ENCODE results near the gene SHLD2.
"Not testable (repeated sequence)": the region's sequence is repeated elsewhere in the genome, so short reads cannot be mapped to it uniquely, and the experiment has no call there.

The SHLD2 gene

DNA sequence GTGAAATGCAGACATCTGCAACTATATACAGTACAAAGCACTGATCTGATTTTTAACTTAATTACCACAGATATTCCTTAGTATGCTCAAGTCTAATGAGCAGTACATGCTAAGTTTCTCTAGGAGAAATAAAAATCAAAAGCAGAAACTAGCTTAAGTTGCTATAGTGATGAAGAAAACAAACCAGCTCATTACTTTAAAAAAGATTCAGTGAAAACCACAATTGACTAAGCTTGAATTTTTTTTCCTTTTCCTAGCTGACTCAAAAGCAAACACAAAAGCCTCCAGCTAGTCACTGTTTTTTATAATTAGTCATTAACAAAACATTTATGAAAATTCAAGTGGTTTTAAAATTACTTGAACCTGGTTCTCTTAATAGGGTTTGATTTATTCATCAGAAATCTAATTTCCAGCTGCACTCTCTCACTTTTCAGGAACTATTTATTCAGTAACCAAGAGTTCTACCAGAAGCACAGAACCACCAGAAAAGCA is 10.7 kb upstream of the SHLD2 start:
- DNase-seq: not testable (repeated sequence)

DNA sequence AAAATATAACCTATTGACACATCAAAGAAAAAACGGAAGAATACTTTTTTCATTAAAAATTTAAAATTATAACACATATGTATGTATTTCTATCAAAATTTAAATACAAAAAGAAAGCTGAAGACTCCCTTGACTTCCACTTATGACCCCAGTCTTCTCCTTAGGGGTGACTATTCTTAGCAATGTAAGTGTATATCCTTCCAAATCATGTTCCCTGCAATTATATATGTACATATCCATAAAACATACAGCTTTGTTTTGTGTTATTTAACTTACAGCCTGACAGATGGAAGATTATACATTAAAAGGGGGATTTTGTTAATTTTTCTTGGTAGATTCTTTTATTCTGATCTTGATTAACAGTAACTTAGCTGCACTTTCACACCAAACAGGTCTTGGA is 9.5 kb upstream of the SHLD2 start:
- DNase-seq: no peak

DNA sequence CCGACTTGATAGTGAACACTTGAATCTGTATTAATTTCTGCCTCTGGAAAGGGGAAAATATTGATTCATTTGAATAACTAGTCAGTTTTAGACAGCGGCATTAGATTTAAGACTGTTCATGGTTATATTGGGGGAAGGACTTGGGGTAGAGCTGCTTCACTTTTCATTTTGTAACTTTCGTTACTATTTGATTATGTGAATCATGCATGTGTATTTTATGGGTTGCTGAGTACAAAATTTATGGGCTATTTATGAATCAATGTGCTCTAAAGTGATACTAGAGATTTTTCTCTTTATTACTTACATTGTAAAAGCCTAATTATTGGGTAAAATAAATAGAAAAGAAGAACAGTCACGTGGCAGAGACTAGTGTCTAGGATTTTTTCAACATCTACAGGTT is 5.3 kb upstream of the SHLD2 start:
- DNase-seq: no peak

DNA sequence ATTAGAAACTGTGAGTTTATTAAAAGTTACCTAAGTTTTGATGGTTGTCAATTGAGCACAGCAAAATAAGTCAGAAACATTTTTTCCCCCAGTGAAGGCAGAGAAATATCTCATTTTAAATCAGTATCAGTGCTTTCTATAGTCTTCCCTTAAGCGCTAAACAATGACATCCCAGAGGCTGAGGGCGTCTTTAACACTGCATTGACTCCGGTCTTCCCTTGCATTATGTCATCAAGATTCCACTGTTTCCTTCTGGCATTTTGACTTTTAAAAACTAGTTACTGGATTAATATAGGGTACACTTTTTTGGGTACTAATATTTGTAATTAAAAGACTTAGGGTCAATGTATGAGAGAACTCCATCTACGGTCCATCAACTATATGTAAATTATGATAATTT is 4.2 kb upstream of the SHLD2 start:
- no peak for DNase-seq

DNA sequence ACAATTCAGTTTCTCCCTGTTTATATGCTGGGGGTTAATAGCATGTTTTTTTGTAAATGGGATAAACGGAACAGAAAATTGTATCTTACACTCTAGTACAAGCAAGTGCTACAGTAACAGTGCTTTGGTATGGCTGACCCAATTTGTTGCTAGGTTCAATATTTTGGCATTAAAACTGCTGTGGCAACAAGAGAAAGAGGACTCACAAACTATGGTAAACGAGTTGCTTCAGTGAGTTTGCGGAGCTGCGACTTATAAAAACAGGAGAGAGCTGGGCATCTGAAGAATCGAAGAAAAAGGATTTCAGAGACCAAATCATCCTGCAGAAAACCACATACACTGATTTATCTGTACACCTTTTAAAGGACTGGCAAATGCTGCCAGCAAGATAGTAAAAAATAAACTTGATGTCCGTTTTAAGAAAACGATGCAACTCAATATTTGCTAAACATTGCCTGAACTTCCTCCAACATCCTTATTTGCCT is 2.6 kb upstream of the SHLD2 start:
- DNase-seq: no peak

DNA sequence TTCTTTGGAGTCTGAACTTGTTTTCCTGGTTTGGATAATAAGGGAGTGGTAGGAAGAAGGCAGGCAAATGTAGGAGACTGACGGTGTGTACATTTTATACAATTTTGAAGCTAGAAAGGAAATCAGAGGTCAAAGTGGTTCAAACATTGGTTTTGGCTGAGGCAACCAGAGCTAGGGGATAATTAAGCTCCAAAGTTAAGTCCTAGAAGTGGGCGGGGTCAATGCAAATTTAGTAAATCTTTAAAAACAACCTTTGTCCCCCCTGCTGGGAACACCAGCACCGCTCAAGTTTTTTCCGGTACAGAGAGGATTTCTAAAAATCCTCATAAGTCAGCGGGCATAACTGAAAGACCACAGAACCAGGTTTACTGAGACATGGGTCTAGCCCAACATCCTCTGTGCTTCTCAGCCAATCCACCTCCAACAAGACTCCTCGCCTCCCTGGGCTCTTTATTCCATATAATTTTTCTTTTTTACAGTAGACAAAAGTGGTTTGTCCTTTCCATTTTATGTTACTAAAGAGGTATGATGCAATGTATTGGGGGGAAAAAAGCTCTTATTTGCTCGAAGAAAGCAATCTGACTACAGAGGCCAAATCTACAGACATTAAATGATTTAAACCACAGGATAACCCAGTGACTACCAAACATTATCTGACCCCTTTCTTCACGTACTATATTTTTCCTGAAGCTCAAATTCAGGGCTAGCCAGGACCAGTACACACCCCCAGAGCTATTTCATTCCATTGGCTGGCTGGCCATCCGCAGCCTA is 2.0 kb upstream of the SHLD2 start:
- DNase-seq: peak in 4 of 56 donors; percentile 1 to 19 (median 10)

DNA sequence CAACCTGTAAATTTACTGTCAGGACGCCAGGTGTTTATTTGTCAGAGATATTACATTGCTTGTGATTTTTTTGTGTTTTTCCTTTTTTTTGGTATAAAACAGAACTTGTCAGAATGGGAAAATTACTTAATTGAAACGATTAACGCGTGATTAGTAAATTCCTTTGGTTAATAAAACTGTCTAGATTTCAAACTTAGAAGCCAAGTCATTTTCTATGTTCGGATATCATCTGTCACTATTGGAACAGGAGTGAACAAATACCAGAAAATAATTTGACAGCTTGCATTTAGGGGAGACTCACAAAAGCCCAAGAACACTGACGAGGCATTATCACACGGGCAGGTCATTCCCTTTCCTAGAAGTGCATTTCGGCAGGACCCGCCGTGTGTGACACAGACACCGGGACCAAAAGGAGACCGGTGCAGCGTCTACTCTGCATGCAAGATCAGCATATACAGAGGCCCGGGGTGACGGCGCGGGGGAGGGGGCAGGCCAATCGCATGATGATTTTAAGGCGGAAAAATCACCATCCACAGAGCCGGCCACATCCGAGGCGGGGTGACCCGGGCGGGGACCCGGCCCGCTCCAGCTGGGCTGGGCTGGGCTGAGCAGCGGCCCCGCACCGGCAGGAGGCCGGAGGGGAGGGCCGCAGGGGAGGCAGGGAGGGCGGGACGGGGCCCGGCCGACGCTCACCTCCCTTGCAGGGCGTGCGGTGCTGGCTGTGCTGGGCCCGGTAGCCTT is 1.2 kb upstream of the SHLD2 start:
- DNase-seq: peak in 39 of 56 donors; percentile 6 to 67 (median 30)

DNA sequence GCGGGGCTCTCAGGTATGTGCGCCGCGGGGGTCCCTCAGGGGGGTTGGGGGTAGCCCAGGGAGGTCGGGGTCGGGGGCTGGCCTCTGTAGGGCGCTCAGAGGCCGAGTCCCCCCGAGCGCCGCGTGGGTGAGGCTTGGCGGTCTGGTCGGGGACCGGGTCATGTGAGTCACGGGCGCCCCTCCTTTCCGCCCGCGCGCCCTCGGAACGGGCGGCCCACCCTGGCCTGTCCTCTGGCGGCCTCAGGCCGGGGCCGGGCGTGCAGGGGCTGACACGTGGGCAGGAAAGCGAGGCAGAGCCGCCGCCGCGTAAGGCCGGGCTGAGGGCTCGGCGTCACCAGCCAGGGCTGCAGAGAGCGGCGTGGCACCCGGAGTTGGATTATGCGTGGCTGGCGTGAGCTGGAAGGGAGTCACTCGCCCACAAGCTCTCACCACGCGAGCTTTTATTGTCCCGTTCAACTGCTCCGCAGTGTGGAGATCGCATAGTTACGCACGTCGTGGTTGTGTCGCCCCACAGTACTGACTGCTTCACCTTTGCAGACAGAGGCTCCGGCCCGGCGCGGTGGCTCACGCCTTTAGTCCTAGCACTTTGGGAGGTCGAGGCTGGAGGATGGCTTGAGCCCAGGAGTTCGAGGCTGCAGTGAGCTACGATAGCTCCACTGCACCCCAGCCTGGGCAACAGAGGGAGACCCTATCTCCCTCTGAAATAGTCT is 385 bp downstream of the SHLD2 start:
- DNase-seq: peak in 46 of 56 donors; percentile 27 to 90 (median 74)

DNA sequence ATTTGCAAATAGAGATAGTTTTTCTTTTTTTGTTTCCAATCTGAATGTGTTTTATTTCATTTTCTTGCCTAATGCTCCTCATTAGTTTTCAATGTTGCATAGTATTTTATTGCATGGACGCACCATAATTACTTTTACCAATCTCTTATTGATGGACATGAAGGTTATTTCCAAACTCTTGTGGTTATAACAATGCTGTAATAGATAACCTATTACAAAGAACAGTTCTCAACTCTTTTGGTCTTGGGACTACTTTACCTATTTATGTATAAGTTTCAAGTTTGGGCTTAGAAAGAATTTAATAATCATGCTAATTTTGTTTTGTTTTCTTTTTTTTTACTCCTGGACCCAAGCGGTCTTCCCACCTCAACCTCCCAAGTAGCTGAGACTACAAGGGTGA is 7.0 kb downstream of the SHLD2 start:
- no peak for DNase-seq

DNA sequence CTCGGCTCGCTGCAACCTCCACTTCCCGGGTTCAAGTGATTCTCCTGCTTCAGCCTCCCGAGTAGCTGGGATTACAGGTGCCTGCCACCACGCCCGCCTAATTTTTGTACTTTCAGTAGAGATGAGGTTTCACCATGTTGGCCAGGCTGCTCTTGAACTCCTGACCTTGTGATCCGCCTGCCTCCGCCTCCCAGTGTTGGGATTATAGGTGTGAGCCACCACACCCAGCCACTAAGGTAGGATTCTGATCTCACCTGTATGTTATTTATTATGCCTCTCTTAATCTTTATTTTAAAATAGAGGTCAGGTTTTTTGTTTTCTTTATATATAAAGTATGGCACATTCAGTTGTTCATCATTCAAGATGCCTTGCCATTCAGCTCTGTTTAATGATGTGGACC is 9.7 kb downstream of the SHLD2 start:
- not testable (repeated sequence) for DNase-seq

DNA sequence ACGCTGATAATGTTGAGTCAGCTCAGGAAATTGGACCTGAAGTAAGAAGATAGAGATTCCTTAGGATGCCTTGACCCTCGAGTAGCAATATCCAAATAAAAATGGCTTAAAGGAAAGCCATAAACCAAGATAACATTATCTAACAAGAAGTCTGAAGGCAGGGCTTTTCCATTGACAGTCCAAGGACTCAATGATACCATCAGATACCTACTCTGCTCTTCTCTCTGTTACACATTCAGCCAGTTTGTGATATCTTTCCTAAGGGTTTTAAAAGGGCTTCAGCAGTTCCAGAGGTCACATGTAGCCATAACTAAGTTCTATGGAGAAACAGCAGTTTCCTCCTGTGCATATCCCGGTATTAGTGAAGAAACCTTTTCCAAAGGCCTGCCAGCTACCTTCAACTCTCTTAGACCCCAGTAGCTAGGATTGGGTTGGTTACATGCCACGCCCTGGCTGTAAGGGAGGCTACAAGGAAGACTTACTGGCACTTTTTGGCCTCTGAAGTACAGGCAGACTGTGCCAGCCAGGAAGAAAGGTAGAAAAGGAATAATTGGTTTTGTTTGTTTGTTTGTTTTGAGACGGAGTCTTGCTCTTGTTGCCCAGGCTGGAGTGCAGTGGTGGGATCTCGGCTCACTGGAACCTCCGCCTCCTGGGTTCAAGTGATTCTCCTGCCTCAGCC is 10.6 kb downstream of the SHLD2 start:
- no peak for DNase-seq

DNA sequence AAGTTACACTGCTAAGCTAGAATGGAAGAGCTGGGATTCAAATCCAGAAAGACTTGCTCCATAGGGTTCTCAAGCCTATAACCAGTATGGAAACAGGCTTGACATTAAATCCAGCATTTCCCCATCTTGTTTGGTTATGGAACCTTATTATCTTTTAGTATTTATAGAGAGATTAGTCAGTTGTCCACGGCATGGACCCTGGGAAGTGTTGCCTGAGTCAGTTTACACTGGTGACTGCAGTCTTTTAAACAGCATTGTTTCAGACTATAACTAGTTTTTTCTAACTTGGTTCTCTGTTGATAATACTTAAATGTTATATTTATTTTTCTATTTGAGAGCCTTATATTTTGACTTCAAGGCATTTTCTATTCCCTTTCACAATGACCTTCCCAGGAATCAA is 23.1 kb downstream of the SHLD2 start:
- DNase-seq: not testable (repeated sequence)

DNA sequence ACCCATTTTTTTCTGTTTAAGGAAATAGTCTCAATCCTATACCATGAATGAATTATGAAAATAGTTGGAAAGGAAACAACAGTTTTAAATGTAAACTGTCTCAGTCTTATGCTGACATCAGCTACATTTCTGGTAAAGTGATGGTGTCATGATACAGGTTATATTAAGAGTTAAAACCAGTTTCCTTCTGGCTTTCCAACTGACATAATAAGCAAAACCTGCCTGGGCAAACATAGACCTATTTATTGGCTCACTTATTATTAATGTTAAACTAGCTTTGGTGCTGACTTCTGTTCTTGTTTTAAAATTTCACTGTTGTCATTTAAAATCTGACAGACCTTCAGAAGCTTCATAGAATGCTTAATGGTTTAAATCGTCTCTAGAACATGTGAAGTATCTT is 24.0 kb downstream of the SHLD2 start:
- not testable (repeated sequence) for DNase-seq

DNA sequence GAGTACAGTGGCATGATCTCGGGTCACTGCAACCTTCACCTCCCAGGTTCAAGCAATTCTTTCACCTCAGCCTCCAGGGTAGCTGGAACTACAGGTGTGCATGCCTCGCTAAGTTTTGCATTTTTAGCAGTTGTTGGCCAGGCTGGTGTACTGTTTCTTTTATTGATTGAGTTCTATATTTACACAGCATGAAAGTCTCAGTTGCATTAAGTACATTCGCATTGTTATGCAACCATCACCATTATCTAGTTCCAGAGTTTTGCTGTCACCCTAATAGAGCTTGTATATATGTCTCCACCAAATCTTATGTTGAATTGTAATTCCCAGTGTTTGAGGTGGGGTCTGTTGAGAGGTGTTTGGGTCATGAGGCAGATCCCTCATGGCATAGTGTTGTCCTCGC is 28.3 kb downstream of the SHLD2 start:
- DNase-seq: not testable (repeated sequence)

DNA sequence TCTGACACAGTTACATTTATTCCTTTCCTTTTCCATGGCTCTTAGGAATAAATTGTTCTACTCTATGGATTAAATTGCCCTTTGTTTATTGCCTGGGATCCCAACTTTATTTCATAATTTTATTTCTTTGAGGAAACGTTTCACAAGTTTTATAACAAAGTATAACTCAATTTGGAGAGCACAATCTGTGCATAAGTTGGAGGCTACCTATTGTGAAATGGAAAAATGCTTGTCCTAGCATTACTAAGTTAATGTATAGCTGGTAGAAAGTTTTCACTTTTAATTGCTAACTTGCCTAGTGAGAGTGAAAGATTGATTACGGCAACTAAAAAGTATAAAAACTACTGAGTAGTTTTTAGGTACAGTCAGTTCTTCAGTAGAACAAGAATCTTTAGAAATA is 32.0 kb downstream of the SHLD2 start:
- DNase-seq: not testable (repeated sequence)

DNA sequence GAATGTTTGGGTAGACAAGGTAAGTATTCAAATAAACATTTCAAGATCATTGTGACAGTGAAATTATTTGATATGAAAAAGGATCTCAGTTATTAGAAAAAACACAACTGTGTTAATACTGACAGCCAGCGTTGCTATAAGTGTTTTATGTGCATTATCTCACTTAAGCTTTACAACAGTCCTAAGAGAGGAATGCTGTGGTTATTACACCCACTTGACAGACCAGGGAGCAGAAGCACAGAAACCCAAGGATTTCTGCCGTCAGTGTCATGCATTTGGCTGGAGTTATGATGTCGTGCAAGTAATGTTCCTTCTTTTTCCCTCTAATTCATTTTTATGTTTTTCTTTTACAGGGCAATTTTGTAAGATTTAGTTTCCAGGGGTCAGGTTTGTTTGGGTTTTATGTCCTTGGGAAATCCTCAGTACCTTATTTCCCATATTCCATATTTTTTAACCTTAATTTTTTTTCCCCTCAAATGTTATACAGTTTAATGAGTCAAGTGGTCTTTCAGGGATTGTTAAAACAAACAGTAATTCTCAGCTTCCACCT is 32.7 kb downstream of the SHLD2 start:
- DNase-seq: not testable (repeated sequence)

DNA sequence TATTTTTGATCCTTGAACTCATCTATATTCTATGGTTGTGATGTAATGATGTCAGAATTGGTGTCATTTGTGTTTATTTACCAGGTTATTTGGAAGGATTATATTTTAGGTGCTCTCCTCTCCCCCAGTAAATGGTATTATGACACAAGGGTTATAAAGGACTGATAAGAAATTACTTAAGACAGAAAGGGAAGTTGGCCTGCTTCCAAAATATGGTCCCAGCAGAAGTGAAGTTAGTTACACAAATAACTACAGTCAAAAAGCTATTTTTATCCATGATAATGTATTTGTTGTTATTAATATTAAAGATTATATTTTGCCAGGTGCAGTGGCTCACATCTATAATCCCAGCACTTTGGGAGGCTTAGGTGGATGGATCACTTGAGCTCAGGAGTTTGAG is 37.2 kb downstream of the SHLD2 start:
- not testable (repeated sequence) for DNase-seq

DNA sequence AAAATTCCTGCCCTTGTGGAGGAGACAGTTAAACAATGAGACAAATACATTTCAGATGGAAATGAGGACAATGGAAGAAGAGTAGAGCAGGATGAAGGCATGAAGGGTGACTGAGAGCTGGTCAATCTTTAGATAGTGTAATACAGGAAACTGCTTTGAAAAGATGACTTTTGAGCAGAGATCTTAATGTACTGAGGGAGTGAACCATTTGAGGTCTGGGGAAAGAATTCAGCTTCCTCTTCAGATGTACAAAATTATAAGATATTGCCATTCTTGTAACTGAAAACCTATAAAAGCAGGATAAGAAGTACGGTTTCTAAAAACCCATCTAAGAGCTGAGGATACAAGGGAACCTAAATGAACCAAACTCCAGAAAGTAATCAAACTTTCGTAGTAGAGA is 38.9 kb downstream of the SHLD2 start:
- DNase-seq: not testable (repeated sequence)

DNA sequence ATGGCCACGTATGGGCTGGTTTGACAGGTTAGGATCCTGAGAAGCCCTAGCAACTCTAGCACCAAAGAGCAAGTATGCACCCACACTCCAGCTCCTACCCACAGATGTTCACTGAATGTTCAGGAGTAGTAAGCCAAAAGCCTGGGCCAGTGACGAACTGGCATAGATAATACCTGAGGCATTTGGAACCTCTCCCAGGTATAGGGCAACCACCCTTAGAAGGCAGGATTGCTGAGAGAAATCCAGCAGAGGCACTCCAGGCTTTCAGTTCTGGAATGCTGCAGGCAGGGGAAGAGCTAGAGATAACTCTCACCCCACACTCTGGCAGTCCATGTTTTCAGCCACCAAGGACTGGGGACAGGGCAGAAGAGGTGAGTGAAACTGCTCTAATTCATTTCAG is 39.4 kb downstream of the SHLD2 start:
- DNase-seq: not testable (repeated sequence)

DNA sequence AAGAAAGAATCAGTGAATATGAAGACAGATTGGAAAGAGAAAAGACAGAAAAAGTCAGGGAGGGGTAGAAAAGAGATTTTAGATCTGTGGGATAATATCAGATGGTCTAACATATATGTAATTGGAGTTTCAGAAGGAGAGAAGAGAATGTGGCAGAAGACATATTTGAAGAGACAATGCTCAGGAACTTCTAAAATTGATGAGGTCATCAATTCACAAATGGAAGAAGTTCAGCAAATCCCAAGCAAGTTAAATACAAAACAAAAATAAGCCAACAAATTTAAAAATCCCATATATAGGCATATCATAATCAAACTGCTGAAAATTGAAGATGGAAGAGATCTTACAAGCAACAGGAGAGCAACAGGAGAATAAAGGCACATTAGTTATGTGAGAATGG is 42.5 kb downstream of the SHLD2 start:
- DNase-seq: not testable (repeated sequence)

All from amygdala (tissue), 56 donors.